Measurements from ENCODE around the gene L1CAM.
A peak's percentile ranks its signal among the peaks of the same experiment; 100 is the strongest.
"Not testable (repeated sequence)": the region's sequence is repeated elsewhere in the genome, so short reads cannot be mapped to it uniquely, and the experiment has no call there.

L1CAM gene

GRCh38 chrX:153829549-153829798 lies 56.5 kb downstream of the L1CAM start:
- no peak overlapping the region for H3K27ac Mint-ChIP-seq
- no peak overlapping the region for H3K4me3 Mint-ChIP-seq
- H3K4me1 Mint-ChIP-seq (ENCODE audit: low read depth): peaks cover 15% of the 10 kb centered on the region
- no peaks in the 10 kb centered on the region for H3K9me3 Mint-ChIP-seq (ENCODE audit: low read depth)
- H3K36me3 Mint-ChIP-seq: no peaks in the 10 kb centered on the region
- no peaks in the 10 kb centered on the region for H3K27me3 Mint-ChIP-seq

GRCh38 chrX:153828723-153829548 lies 57.0 kb downstream of the L1CAM start:
- no peaks in the 10 kb centered on the region for H3K27me3 Mint-ChIP-seq
- no peaks in the 10 kb centered on the region for H3K36me3 Mint-ChIP-seq
- no peak overlapping the region for H3K4me3 Mint-ChIP-seq
- peaks cover 15% of the 10 kb centered on the region for H3K4me1 Mint-ChIP-seq (ENCODE audit: low read depth)
- H3K9me3 Mint-ChIP-seq (ENCODE audit: low read depth): no peaks in the 10 kb centered on the region
- H3K27ac Mint-ChIP-seq: no peak overlapping the region

- Mint-ChIP-seq H3K9me3 (ENCODE audit: low read depth) (no peaks in the 10 kb centered on the region), H3K27ac (no peak overlapping the region), H3K4me1 (ENCODE audit: low read depth) (peaks cover 18% of the 10 kb centered on the region), H3K4me3 (no peak overlapping the region), H3K36me3 (no peaks in the 10 kb centered on the region), H3K27me3 (no peaks in the 10 kb centered on the region)
Observed at GRCh38 chrX:153828308-153828707, 57.7 kb downstream of the L1CAM start.

- Mint-ChIP-seq H3K4me1 (ENCODE audit: low read depth) (peaks cover 18% of the 10 kb centered on the region), H3K4me3 (peak overlapping the region; percentile 9), H3K27me3 (no peaks in the 10 kb centered on the region), H3K9me3 (ENCODE audit: low read depth) (no peaks in the 10 kb centered on the region), H3K36me3 (no peaks in the 10 kb centered on the region), H3K27ac (no peak overlapping the region)
Observed at GRCh38 chrX:153827903-153828302, 58.1 kb downstream of the L1CAM start.

GRCh38 chrX:153827016-153827415 lies 59.0 kb downstream of the L1CAM start:
- Mint-ChIP-seq H3K27ac (no peak overlapping the region), H3K36me3 (no peaks in the 10 kb centered on the region), H3K4me3 (no peak overlapping the region), H3K4me1 (ENCODE audit: low read depth) (peaks cover 26% of the 10 kb centered on the region), H3K9me3 (ENCODE audit: low read depth) (no peaks in the 10 kb centered on the region), H3K27me3 (no peaks in the 10 kb centered on the region)

GRCh38 chrX:153825042-153825441 lies 60.9 kb downstream of the L1CAM start:
- H3K4me1 Mint-ChIP-seq (ENCODE audit: low read depth): peaks cover 37% of the 10 kb centered on the region
- no peak overlapping the region for H3K4me3 Mint-ChIP-seq
- H3K27ac Mint-ChIP-seq: no peak overlapping the region
- H3K9me3 Mint-ChIP-seq (ENCODE audit: low read depth): no peaks in the 10 kb centered on the region
- no peaks in the 10 kb centered on the region for H3K27me3 Mint-ChIP-seq
- no peaks in the 10 kb centered on the region for H3K36me3 Mint-ChIP-seq

- no peak overlapping the region for H3K4me3 Mint-ChIP-seq
- H3K36me3 Mint-ChIP-seq: no peaks in the 10 kb centered on the region
- H3K9me3 Mint-ChIP-seq (ENCODE audit: low read depth): no peaks in the 10 kb centered on the region
- no peak overlapping the region for H3K27ac Mint-ChIP-seq
- H3K27me3 Mint-ChIP-seq: no peaks in the 10 kb centered on the region
- H3K4me1 Mint-ChIP-seq (ENCODE audit: low read depth): peaks cover 37% of the 10 kb centered on the region
Observed at GRCh38 chrX:153824348-153824747, 61.6 kb downstream of the L1CAM start.

- H3K4me3 Mint-ChIP-seq: no peak overlapping the region
- H3K27ac Mint-ChIP-seq: no peak overlapping the region
- no peaks in the 10 kb centered on the region for H3K9me3 Mint-ChIP-seq (ENCODE audit: low read depth)
- H3K36me3 Mint-ChIP-seq: no peaks in the 10 kb centered on the region
- peaks cover 36% of the 10 kb centered on the region for H3K4me1 Mint-ChIP-seq (ENCODE audit: low read depth)
- H3K27me3 Mint-ChIP-seq: no peaks in the 10 kb centered on the region
Observed at GRCh38 chrX:153821066-153821465, 64.9 kb downstream of the L1CAM start.

GRCh38 chrX:153820601-153821000 lies 65.4 kb downstream of the L1CAM start:
- H3K9me3 Mint-ChIP-seq (ENCODE audit: low read depth): no peaks in the 10 kb centered on the region
- no peak overlapping the region for H3K27ac Mint-ChIP-seq
- no peaks in the 10 kb centered on the region for H3K27me3 Mint-ChIP-seq
- no peaks in the 10 kb centered on the region for H3K36me3 Mint-ChIP-seq
- H3K4me1 Mint-ChIP-seq (ENCODE audit: low read depth): peaks cover 36% of the 10 kb centered on the region
- no peak overlapping the region for H3K4me3 Mint-ChIP-seq

- no peaks in the 10 kb centered on the region for H3K9me3 Mint-ChIP-seq (ENCODE audit: low read depth)
- peak overlapping the region; percentile 27 for H3K4me3 Mint-ChIP-seq
- peaks cover 44% of the 10 kb centered on the region for H3K4me1 Mint-ChIP-seq (ENCODE audit: low read depth)
- no peaks in the 10 kb centered on the region for H3K27me3 Mint-ChIP-seq
- no peak overlapping the region for H3K27ac Mint-ChIP-seq
- H3K36me3 Mint-ChIP-seq: no peaks in the 10 kb centered on the region
Observed at GRCh38 chrX:153819384-153820040, 66.5 kb downstream of the L1CAM start.

- Mint-ChIP-seq H3K4me3 (peak overlapping the region; percentile 27), H3K27me3 (no peaks in the 10 kb centered on the region), H3K27ac (no peak overlapping the region), H3K9me3 (ENCODE audit: low read depth) (no peaks in the 10 kb centered on the region), H3K4me1 (ENCODE audit: low read depth) (peaks cover 44% of the 10 kb centered on the region), H3K36me3 (no peaks in the 10 kb centered on the region)
Observed at GRCh38 chrX:153818571-153819383, 67.2 kb downstream of the L1CAM start.

GRCh38 chrX:153818064-153818463 lies 67.9 kb downstream of the L1CAM start:
- not testable (repeated sequence) for H3K4me3 Mint-ChIP-seq; H3K36me3 Mint-ChIP-seq; H3K27me3 Mint-ChIP-seq; H3K9me3 Mint-ChIP-seq (ENCODE audit: low read depth); H3K27ac Mint-ChIP-seq
- H3K4me1 Mint-ChIP-seq (ENCODE audit: low read depth): peaks cover 41% of the 10 kb centered on the region

GRCh38 chrX:153816831-153817690 lies 68.9 kb downstream of the L1CAM start:
- Mint-ChIP-seq H3K27ac (no peak overlapping the region), H3K27me3 (no peaks in the 10 kb centered on the region), H3K4me1 (ENCODE audit: low read depth) (peaks cover 33% of the 10 kb centered on the region), H3K36me3 (no peaks in the 10 kb centered on the region), H3K9me3 (ENCODE audit: low read depth) (no peaks in the 10 kb centered on the region), H3K4me3 (peak overlapping the region; percentile 42)

GRCh38 chrX:153814591-153815315 lies 71.2 kb downstream of the L1CAM start:
- no peaks in the 10 kb centered on the region for H3K9me3 Mint-ChIP-seq (ENCODE audit: low read depth)
- no peaks in the 10 kb centered on the region for H3K27me3 Mint-ChIP-seq
- no peaks in the 10 kb centered on the region for H3K36me3 Mint-ChIP-seq
- H3K27ac Mint-ChIP-seq: no peak overlapping the region
- H3K4me3 Mint-ChIP-seq: no peak overlapping the region
- peaks cover 21% of the 10 kb centered on the region for H3K4me1 Mint-ChIP-seq (ENCODE audit: low read depth)

All from activated naive CD8-positive, alpha-beta T cell (primary cell).